HK-2 (cell line): ENCODE measurements around the gene KCNQ1OT1.

Experiments
- DNase-seq: peaks from one replicate; pipeline ENCODE4 v3.0.0-alpha.2; 2018; ENCODE audit not compliant: unreplicated experiment

KCNQ1OT1 gene

DNA sequence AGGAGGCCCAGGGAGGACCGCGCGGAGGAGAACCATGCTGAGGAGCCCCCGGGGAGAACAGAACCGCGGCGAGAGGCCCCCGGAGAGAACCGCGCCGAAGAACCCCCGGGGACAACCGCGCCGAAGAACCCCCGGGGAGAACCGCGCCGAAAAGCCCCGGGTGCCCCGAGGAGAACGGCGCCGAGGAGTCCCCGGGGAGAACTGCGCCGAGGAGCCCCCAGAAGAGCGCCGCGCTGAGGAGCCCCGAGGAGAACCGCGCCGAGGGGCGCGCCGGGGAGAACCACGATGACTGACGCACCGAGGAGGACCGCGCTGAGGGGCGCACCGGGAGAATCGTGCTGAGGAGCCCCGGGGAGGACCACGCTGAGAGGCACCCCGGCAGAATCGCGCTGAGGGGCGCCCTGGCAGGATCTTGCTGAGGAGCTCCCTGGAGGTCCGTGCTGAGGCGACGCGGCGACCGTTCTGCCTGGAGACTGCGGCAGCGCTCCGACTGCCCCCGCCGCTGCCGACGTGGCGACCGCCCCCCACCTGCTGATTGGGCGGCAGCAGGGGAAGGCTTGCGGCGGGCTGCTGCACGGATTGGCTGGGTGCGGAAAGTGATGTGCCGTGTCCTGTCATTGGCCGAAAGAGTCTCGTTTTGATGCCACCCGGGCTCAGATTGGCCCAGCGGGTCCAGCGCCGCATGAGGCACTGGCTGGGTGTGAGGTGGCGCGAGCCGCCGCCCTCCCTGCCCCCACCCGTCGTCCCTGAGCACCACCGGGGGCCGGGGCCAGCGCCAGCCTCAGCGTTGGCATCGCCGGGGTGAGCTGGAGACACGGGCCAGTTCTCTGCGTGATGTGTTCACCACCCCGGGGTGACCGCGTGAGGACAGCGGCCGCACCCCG is at the start of gene KCNQ1OT1:
Gene KCNQ1OT1 (minus strand): TSS at position 464 of the 884 bp plus-strand sequence.
- no peak for DNase-seq

DNA sequence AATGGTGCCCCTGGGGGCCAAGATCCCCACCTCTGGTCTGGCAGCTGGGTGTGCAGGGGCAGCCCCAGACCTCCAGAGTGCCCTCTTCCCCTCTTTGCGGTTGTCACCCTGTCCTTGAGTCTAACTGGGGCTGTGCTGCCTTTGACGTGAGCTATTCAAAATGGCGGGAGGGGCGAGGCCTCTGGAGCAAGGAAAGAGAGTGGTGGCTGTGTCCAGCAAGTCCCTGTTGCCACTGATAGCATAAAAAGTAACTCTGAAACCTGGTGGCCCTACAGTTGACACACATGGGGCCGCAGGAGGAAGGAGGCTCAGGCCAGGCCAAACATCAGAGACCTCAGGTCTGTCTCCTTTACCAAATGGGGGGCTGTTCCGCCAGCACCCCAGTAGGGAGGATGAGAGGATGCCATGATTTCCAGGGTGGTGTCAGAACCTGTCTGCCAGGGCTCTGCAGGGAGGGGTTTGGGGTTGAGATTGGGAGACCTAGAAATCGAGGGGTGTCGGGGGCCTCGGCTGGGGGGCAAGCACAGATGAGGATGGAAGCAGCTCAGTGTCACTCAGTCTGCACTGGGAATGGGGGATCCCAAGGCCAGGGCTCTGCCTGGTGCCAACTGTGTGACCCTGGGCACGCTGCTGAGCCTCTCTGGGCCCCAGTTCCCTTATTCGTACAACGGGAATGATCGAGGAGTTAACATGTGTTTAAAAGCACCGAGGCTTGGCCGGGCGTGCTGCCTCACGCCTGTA is 49.2 kb upstream of the KCNQ1OT1 start:
- no peak for DNase-seq

DNA sequence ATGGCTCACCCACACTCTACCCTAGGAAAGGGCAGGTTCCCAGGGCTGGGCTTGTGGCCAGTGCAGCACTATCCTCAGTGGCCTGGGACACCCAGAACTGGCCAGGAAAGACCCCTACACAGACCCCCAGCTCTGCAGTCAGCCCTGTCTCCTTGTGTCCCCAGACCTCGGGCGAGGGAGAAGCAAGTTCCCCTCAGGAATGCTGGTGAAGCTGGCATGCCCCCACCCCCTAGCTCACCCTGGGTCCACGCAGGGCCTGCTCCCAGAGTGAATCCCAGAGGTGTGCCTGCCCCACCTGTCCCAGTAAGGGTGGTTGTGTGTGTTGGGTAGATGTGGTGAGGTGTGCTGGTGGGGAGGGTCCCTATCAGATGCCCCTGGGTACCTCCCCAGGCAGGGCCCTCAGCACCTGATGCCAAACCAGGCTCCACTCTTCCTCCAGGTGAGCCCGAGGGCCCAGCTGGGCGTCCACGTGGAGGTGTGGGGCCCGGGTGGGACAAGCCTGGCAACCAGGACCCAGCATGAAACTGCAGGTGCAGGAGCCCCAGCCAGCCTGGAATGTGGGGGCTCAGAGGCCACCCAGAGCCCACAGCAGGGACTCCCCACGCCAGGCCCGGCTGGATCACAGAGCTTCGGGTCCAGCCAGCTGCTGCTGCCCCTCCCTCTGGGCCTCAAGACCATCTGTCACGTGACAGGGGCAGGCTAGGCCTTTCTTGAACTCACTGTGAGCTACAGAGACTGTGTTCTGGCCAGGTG is 48.4 kb upstream of the KCNQ1OT1 start:
- DNase-seq = no peak

DNA sequence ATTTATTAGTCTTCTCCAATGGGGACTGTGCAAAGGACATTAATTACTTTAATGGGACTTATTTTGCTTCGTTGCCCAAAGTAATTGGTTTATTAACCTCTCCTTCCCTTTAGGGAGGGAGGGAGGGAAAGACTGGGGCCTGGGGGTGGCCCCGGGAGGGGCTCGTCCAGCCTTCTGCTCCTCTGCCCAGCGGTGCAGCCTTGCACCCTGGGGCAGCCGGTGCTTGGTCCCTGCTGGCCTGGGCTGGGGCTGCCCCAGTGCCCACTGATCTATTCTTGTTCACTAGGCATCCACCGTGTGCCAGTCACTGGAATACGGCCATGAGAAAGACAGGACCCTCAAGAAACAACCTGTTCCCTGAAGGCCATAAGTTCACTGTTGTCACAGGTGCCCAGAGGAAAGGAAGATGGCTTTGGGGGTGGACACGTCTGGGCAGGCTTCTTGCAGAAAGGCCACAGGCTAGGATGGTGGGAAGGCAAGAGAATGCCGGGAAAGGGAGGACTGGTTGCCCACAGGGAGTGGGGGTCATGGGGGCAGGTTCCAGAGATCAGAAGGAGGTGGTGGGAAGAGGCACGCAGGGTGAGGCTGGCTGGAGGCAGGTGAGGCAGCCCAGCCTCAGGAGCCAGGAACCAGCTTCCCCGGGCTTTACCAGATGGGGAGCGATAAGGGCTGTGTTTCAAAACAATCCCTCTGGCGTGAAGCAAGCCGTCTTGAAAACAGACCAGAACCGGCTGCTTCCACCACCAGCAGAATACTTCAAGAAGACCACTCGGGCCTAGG is 47.6 kb upstream of the KCNQ1OT1 start:
- DNase-seq = no peak

DNA sequence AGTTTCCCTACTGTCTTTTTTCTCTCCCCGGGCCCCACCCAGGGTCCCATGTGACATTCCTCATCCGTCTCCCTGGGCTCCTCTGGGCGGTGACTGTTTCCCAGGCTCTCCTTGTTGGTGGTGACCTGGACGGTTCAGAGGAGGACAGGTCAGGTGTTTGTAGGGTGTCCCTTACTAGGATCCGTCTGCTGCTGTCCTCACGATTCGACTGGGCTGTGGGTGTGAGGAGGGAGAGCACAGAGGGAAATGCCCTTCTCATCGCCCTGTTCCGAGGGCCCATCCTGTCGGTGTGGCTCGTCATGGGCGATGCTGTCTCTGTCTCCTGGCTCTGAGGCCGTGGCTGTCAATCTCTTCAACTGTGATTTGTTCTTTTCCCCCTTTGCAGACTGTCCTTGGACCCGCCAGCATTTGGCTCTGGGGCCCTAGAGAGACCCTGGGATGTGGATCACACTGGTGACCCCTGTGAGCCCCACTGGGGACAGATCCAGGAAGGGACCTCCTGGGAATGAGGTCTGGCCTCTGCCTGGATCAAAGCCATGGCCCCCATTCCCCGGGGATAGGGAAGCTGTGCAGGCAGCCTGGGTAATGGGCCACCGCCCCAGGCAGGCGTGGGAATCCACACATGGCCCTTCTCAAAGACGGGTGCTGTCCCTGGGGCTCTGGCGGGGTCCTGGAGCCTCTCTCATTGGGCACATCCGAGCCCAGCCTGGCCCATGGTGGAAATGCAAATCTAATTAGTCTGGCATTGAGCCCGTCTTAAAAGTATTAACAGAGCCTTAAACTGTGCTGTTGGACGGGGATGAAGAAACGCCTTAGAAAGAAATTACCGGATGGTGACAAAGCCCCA is 46.8 kb upstream of the KCNQ1OT1 start:
- DNase-seq = no peak

DNA sequence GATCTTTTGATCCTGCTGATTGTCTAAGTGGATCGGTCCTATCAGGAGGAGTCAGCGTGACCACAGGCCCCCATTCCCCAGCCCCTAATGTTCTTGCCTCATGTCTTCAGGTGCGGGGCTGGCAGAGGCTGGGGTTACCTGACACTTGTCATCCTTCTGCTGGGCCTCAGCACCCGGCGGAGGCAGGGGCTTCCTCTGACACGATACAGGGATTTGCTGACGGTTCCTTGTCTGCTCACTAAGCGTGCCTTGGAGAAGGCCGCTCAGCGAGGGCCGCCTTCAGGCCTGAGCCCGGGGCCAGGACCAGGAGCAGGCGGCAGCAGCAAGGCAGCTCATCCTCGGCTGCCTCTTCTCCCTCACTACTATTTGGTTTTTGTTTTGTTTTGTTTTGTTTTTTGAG is 45.7 kb upstream of the KCNQ1OT1 start:
- DNase-seq = no peak

DNA sequence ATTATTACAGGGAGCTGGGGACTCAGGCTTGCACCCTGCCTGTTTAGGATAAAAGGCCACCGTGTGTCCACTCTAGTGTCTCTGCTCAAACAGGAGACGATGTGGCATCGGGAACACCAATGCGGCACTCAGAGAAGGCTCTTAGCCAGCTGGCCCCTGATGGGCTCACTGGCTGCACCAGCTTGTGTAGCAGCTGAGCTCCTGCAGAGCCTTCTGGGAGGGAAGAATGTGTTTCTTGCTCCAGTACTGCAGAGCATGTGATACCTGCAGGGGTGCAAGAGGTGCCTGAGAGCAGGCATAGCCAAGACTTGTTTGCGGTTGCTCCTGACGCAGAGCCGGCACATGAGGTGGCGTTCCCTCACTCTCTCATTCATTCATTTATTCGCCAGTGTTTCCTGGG is 44.4 kb upstream of the KCNQ1OT1 start:
- DNase-seq = no peak

DNA sequence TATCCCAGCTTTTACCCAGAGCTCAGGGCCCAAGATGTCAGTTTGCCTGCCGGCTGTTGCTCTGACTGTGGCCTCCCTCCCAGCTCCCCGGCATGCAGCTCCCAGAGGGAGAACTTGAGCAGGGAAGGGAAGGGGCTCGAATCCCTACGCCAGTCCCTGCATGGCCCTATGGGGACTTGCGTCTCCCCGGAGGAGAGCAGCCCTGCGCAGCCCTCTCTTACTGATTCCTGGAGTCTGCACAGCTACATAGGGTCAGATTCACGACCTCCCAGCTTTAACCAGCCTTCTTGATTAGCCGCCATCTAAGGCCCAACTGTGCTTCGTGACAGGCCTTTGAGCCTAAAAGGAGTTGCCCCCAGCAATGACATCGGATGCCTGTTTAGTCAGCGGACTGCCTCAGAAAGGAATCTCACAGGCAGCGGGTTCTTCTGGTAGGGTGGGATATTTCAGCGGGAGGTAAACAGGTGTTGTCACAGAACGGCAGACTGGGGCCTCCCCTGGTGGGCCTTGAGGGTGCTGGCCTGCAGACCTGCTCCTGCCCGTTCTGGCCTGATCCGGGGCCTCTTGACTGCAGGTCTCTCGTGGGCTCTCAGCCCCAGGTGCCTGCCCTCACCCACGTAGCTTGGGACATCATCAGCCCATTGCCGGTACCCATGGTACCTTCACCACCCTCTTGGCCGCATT is 43.8 kb upstream of the KCNQ1OT1 start:
- no peak for DNase-seq

DNA sequence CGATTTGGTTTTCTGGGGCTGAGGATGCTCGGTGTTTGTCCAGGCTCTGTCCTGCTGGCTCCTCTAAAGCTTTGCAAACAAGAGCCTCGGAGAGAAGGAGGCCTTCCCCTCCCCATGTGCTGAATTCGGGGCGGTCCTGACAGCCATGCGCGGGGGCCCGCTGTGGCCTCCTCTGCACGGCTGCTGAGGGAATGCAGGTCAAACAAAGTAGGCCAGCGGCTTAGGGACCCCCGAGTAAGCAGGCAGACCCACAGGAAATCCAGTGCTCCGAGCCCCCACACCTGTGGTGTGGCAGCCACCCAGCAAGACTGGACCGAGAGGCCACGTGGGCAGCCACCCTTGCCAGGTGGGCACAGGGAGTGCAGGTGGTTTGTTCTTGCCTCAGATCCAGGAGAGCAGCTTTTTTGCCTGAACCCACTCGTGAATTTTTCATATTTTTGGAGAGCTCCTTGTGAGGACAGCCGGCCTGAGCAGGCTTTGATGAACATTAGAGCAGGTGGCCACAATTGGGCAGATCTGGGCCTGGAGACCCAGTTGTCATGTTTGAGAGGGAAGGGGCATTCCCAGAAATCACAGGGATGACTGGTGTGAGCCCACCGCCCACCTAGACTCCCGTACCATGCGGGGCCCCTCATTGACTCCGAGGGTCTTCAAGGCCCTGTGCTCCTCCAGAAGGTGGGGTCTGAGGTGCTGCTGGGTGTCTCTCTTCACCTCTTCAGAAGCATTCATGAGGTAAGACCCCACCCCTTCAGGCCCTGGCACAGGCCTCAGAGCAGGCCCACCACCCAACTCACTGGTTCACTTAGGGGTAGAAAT is 43.0 kb upstream of the KCNQ1OT1 start:
- DNase-seq = no peak

DNA sequence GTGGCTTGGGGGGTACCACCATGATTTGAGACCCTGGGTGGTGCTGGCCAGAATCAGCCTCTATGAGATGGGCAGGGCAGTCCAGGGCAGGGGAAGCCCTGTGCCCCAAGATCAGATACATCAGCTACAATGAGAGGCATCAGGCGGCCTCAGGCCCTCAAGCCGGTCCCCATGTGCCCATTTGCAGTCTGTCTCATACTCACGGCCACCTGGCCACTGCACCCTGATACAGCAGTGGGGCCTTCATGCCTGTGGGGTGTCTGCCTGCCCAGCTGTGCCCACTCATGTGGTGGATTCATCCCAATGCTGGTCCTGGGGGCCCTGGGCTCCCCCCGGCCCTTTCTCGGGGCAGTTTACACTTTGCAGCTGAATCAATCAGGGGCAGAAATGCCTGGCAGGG is 42.4 kb upstream of the KCNQ1OT1 start:
- no peak for DNase-seq

DNA sequence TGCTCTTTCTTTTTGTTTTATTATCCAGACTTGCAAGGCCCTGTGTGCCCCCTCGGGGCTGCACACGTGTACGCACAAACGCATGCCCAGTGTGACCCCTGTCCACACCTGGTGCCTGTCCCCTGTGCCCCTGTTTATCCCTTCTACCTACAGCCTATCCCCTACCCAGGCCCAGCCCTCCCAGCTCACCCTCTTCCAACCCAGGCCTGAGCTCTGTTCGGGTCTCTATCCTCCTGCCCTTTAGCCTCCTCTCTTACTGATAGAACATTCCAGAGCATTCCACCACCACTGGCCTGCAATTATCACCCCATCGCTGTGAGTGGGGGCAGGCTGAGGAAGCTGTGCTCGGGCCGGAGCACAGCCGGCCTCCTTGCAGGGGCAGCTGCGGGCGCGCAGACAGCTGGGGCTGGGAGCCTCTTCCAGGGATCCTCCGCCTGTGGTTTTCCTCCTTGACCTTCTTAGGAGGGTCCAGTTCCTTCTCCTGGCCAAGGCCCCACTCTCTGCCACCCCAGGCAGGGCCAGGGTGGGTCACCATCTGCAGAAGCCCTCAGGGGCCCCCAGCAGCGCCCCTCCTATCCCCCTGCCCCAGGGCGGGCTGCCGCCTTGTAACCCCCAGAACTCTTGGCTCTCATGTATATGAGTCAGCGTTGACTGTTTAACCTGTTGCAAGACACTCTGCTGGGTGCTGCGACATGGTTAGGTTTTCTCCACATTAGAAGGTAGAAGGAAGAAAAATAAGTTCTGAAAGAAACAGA is 41.8 kb upstream of the KCNQ1OT1 start:
- peak; percentile 54 for DNase-seq

DNA sequence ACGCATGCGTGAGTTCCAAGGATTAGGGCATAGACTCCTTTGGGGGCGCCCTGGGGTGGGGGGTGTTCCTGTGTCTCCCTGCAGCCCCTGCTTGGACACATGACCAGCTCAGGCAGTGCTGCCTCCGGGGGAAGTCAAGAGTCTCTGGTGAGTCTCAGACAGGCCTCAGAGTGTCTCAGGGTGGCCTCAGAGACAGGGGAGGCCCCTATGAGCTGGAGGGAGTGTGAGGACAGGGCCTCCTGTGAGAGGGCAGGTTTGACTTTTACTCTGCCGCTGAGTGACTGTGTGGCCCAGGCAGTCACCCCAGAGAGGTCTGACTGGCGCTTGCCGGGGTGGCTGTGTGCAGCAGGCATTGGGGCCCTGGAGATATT is 41.2 kb upstream of the KCNQ1OT1 start:
- DNase-seq = no peak

DNA sequence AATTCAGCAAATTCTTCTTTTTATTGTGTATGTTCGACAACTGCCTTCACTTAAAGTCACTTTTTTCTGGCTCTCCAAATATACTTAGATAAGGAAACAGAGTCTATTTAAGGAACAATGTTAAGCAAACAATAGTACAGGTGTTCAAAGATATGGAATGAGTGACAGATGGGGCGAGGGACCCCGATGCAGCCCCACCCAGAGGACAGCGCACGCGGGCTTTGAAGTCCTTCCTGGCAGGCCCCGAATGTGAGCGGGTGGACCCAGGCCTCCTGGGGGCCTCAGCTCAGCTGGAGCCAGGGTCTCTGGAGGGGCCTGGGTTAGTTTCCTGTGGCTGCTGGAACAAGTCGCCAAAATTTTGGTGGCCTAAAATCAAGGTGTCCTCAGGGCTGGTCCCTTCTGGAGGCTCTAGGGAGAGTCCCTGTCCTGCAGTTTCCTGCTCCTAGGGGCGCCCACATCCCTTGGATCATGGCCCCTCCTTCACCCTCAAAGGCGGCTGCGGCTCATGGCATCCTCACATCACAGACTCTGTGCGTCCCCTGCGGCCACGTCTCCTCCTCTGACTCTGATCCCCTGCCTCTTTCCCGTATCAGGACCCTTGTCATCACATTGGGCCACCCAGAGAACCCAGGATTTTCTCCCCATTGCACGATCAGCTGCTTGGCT is 40.6 kb upstream of the KCNQ1OT1 start:
- DNase-seq = no peak

DNA sequence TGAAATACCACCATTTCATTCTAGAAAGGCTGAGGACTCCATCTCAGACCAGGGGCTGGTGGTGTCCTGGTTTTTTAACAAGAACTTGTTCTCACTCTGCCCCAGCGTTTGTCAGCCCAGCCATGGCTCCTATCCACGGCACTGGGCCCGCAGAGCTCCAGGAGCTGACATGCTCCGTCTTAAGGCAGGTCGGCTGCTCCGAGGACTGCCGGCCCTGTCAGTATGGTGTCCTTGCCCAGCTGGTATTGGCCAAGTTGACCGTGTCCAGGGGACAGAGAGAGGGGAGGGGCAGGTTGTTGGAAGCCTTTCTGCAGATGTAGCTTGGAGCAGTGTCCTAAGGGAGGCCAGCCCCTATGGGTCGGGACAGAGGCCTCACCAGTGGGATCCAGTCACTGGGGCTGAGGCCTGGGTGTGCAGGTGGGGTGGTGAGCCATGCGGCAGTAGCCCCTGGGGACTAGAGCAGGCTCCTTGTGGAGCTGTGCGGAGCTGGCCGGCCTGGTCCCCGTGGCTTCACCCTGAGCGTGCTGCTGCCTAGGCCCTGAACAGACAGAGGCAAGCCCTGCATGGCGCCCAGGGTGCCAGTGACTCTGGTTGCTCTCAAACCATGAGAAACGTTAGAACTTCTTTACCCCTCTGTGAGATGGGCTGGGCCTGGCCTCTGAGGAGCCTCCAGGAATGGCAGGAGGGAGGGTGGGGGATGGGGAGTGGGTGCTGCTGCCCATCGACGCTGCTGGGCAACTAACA is 39.9 kb upstream of the KCNQ1OT1 start:
- no peak for DNase-seq

DNA sequence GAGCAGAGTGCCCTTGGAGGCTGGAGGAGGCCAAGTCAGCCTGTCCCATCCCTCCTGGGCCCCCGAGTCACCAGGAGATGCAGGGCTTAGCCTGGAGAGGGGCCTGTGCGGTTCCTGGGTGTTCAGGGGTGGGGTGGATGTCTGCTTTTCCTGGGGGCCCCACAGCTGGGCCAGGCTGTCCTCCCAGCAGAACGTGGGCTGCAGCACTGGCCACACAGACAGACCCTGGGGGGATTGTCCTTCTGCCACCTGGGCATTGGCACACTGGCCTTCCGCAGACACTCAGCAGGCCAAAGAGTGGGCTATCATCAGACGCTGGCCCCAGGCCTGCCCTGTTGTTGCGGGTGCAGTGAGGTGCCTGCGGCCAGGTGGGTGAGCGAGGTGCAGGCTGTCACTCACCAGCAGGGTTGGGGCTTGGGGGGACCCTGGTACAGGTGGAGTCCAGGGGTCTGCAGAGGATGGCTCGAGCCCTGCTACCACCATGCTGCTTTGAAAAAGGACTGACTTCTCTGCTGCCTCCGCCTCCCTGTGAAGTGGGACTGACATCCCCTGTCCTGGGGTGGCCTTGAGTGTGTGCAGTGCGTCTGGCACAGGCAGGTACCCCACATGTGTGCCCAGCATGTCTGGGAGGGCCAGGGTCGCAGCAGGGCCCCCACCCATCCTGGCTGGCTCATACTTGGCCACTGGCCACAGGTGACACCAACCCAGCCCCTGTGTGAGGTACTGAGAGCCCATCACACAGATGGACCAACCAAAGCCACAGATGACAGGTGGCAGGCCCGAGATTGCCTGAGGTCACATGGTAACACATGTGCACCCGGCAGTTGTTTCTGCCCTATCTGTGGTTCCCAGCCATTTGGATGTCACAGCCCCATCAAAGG is 39.0 kb upstream of the KCNQ1OT1 start:
- DNase-seq = no peak

DNA sequence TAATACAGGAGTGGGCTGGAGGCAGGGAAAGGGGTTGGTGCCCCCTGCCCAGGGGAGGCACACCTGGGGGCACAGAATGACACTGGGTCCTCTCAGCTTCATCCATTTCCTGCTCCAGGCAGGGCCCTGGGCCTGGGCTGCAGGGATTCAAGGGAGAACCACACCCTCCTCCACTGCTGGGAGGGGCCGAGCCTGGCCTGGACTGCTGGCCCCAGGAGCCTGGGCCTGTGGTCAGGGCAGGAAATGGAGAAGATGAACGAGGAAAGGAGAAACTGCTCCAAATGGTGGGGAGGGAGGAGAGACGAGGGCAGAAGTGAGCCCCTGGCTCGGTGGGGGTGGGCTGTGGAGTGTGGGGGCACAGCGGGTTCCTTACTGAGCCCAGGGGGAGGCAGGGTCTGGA is 38.1 kb upstream of the KCNQ1OT1 start:
- peak; percentile 42 for DNase-seq
